HEK293 (cell line): ENCODE data around the gene CLPSL2.

Experiments used
- CTCF ChIA-PET: fragments of 350-600 bp; formaldehyde crosslinking; extraction: SDS; loops from one replicate; lab custom pipeline; 2021; ENCODE audit warnings: antibody characterized with exemption; lab: Yijun Ruan, JAX
- POLR2A ChIA-PET: fragments of 300-600 bp; formaldehyde crosslinking; extraction: SDS; loops from one replicate; lab custom pipeline; 2020; ENCODE audit warnings: antibody characterized with exemption, inconsistent platforms; lab: Yijun Ruan, JAX
- H3K27ac ChIP-seq: fragments of 200-500 bp; sonication (Bioruptor generic); 2 replicates; pipeline ENCODE4 v1.5.1; 2014; ENCODE audit warnings: low read depth, low read length, control low read depth, inconsistent platforms; ENCODE audit errors: extremely low read depth
- H3K36me3 ChIP-seq, 2 experiments: fragments of 200-500 bp in 1 of 2; sonication (Bioruptor generic) in 1 of 2; 1 replicate in 1 of 2; 2 replicates in 1 of 2; pipeline ENCODE4 v1.5.1; 2014 to 2017; ENCODE audit warnings: inconsistent platforms in 2 of 2, low read length in 2 of 2; ENCODE audit not compliant: control insufficient read depth in 2 of 2, insufficient read depth in 1 of 2
- H3K4me1 ChIP-seq: fragments of 200-500 bp; sonication (Bioruptor generic); 2 replicates; pipeline ENCODE4 v1.5.1; 2014; ENCODE audit warnings: mild to moderate bottlenecking, low read length, inconsistent platforms; ENCODE audit not compliant: control insufficient read depth, insufficient read depth
- H3K4me3 ChIP-seq: 2 replicates; pipeline ENCODE4 v1.5.1; 2011; ENCODE audit warnings: low read depth, mild to moderate bottlenecking, control low read depth, low read length, moderate library complexity
- H3K9me3 ChIP-seq: fragments of 200-500 bp; sonication (Bioruptor generic); 2 replicates; pipeline ENCODE4 v1.5.1; 2014; ENCODE audit warnings: low read depth, low read length, inconsistent platforms; ENCODE audit not compliant: control insufficient read depth, insufficient read depth
- BCL11A ChIP-seq: fragments of 450-650 bp; formaldehyde crosslinking; IDR thresholded peaks from 2 replicates; pipeline ENCODE4 v1.5.1; 2016; ENCODE audit warnings: low read depth, missing biosample characterization, missing genetic modification characterization
- HIC1 ChIP-seq: fragments of 450-650 bp; formaldehyde crosslinking; IDR thresholded peaks from 2 replicates; pipeline ENCODE4 v1.5.1; 2016; ENCODE audit warnings: missing biosample characterization, missing genetic modification characterization
- IKZF3 ChIP-seq: fragments of 450-650 bp; IDR thresholded peaks from 2 replicates; pipeline ENCODE4 v1.5.0; 2018; ENCODE audit warnings: missing biosample characterization, mild to moderate bottlenecking, missing genetic modification characterization, moderate library complexity
- KLF16 ChIP-seq: fragments of 450-650 bp; formaldehyde crosslinking; IDR thresholded peaks from 2 replicates; pipeline ENCODE4 v1.5.1; 2017; ENCODE audit warnings: missing biosample characterization, missing genetic modification characterization
- REPIN1 ChIP-seq: fragments of 450-650 bp; formaldehyde crosslinking; IDR thresholded peaks from 2 replicates; pipeline ENCODE4 v1.5.1; 2017; ENCODE audit warnings: missing biosample characterization, missing genetic modification characterization, low read depth
- TRIM28 ChIP-seq: IDR thresholded peaks from 2 replicates; pipeline ENCODE4 v1.6.1; 2011; ENCODE audit warnings: low read length, control low read depth, borderline replicate concordance
- ZBTB17 ChIP-seq: fragments of 450-650 bp; formaldehyde crosslinking; IDR thresholded peaks from 2 replicates; pipeline ENCODE4 v1.5.1; 2016; ENCODE audit warnings: missing biosample characterization, missing genetic modification characterization
- ZBTB44 ChIP-seq: fragments of 450-650 bp; IDR thresholded peaks from 2 replicates; pipeline ENCODE4 v1.5.1; 2018; ENCODE audit warnings: missing biosample characterization, mild to moderate bottlenecking, missing genetic modification characterization
- ZNF16 ChIP-seq: fragments of 450-650 bp; formaldehyde crosslinking; IDR thresholded peaks from 2 replicates; pipeline ENCODE4 v1.5.1; 2016; ENCODE audit warnings: low read depth, missing biosample characterization, missing genetic modification characterization
- ZNF169 ChIP-seq: fragments of 450-650 bp; formaldehyde crosslinking; IDR thresholded peaks from 2 replicates; pipeline ENCODE4 v1.5.1; 2016; ENCODE audit warnings: missing biosample characterization, missing genetic modification characterization
- ZNF324 ChIP-seq: fragments of 450-650 bp; formaldehyde crosslinking; IDR thresholded peaks from 2 replicates; pipeline ENCODE4 v1.5.1; 2016; ENCODE audit warnings: missing biosample characterization, missing genetic modification characterization
- ZNF394 ChIP-seq: fragments of 450-650 bp; formaldehyde crosslinking; IDR thresholded peaks from 2 replicates; pipeline ENCODE4 v1.5.1; 2016; ENCODE audit warnings: missing biosample characterization, missing genetic modification characterization, mild to moderate bottlenecking, moderate library complexity, borderline replicate concordance
- ZNF449 ChIP-seq: fragments of 450-650 bp; formaldehyde crosslinking; IDR thresholded peaks from 2 replicates; pipeline ENCODE4 v1.5.1; 2017; ENCODE audit warnings: missing biosample characterization, mild to moderate bottlenecking, missing genetic modification characterization, moderate library complexity
- ZNF530 ChIP-seq: fragments of 450-650 bp; formaldehyde crosslinking; IDR thresholded peaks from 2 replicates; pipeline ENCODE4 v1.5.1; 2016; ENCODE audit warnings: low read depth, missing biosample characterization, missing genetic modification characterization
- ZNF544 ChIP-seq: fragments of 450-650 bp; formaldehyde crosslinking; IDR thresholded peaks from 2 replicates; pipeline ENCODE4 v1.5.0; 2017; ENCODE audit warnings: missing biosample characterization, missing genetic modification characterization
- ZNF548 ChIP-seq: fragments of 450-650 bp; formaldehyde crosslinking; IDR thresholded peaks from 2 replicates; pipeline ENCODE4 v1.5.1; 2016; ENCODE audit warnings: missing biosample characterization, missing genetic modification characterization
- ZNF623 ChIP-seq: fragments of 450-650 bp; formaldehyde crosslinking; IDR thresholded peaks from 2 replicates; pipeline ENCODE4 v1.5.1; 2016; ENCODE audit warnings: missing biosample characterization, missing genetic modification characterization
- ZNF626 ChIP-seq: fragments of 450-650 bp; sonication (Bioruptor Pico); formaldehyde crosslinking; IDR thresholded peaks from 2 replicates; pipeline ENCODE4 v1.5.1; 2018; ENCODE audit warnings: missing biosample characterization, missing genetic modification characterization, inconsistent platforms
- ZNF639 ChIP-seq: fragments of 450-650 bp; formaldehyde crosslinking; IDR thresholded peaks from 2 replicates; pipeline ENCODE4 v1.5.1; 2016; ENCODE audit warnings: missing biosample characterization, missing genetic modification characterization
- ZNF658 ChIP-seq: fragments of 450-650 bp; formaldehyde crosslinking; IDR thresholded peaks from 2 replicates; pipeline ENCODE4; 2016; ENCODE audit warnings: missing biosample characterization, missing genetic modification characterization
- ZNF768 ChIP-seq: fragments of 450-650 bp; formaldehyde crosslinking; IDR thresholded peaks from 2 replicates; pipeline ENCODE4 v1.5.1; 2018; ENCODE audit warnings: missing biosample characterization, mild to moderate bottlenecking, missing genetic modification characterization
- ZNF837 ChIP-seq: fragments of 450-650 bp; formaldehyde crosslinking; IDR thresholded peaks from 2 replicates; pipeline ENCODE4 v1.5.1; 2016; ENCODE audit warnings: missing biosample characterization, missing genetic modification characterization
- ZSCAN30 ChIP-seq: fragments of 450-650 bp; IDR thresholded peaks from 2 replicates; pipeline ENCODE4 v1.5.1; 2018; ENCODE audit warnings: missing biosample characterization, mild to moderate bottlenecking, missing genetic modification characterization, moderate library complexity
- TF ChIP-seq, protein P1 (sequence below): fragments of 450-650 bp; formaldehyde crosslinking; IDR thresholded peaks from 2 replicates; pipeline ENCODE4 v1.5.1; 2016; ENCODE audit warnings: missing biosample characterization, missing genetic modification characterization
- TF ChIP-seq, protein P2 (sequence below): fragments of 450-650 bp; formaldehyde crosslinking; IDR thresholded peaks from 2 replicates; pipeline ENCODE4 v1.5.1; 2016; ENCODE audit warnings: missing biosample characterization, missing genetic modification characterization

CLPSL2 gene

GRCh38 chr6:35742842-35743241 lies 33.6 kb upstream of the CLPSL2 start:
- H3K9me3 ChIP-seq: no peaks in the 10 kb centered on the region
- H3K4me3 ChIP-seq: no peak overlapping the region
- CTCF ChIA-PET: interaction anchor here (0.7 to 1.4 kb wide), 3 partner anchors 9 to 158 kb away, joined by 3 to 4 read pairs (median 3); no protein-coding TSS in a partner anchor
- no peak overlapping the region for H3K27ac ChIP-seq
- TF ChIP-seq ZNF16: no peak
- TF ChIP-seq ZNF548: no peak
- no peak for TF ChIP-seq ZBTB17 (tag by site-specific recombination)
- TF ChIP-seq ZNF837 (tag by site-specific recombination): no peak
- no peak for TF ChIP-seq ZNF394 (tag by site-specific recombination)
- TF ChIP-seq ZNF623: no peak
- no peak for TF ChIP-seq ZBTB44 (tag by site-specific recombination)
- no peak for TF ChIP-seq KLF16
- no peak for TF ChIP-seq ZNF768
- no peak for TF ChIP-seq ZNF449 (tag by site-specific recombination)
- no peak for TF ChIP-seq TRIM28
- no peak for TF ChIP-seq IKZF3 (tag by site-specific recombination)
- TF ChIP-seq HIC1 (tag by site-specific recombination): no peak
- TF ChIP-seq ZNF544 (tag by site-specific recombination): no peak
- TF ChIP-seq, all 188 proteins: peak for 0
- H3K4me1 ChIP-seq: no peaks in the 10 kb centered on the region
- POLR2A ChIA-PET: interaction anchor here (0.7 kb wide), 2 partner anchors 21 to 137 kb away, joined by 4 read pairs; no protein-coding TSS in a partner anchor
- H3K36me3 ChIP-seq: no peaks in the 10 kb centered on the region

DNA sequence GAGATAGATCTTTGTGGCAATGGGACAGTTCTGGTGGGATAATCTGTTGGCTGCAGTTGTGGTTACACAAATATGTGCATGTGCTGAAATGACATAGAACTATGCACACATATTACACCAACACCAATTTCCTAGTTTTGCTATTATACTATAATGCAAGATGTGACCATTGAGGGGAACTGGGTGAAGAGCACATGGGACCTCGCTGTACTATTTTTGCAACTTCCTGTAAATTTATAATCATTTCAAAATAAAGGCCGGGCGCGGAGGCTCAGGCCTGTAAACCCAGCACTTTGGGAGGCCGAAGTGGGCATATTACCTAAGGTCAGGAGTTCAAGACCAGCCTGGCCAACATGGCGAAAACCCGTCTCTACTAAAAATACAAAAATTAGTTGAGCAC lies 30.9 kb upstream of the CLPSL2 start:
- CTCF ChIA-PET: no interaction called here
- Histone ChIP-seq H3K4me1 (no peaks in the 10 kb centered on the region), H3K9me3 (no peaks in the 10 kb centered on the region), H3K36me3 (no peaks in the 10 kb centered on the region), H3K27ac (no peak overlapping the region), H3K4me3 (no peak overlapping the region)
- POLR2A ChIA-PET: no interaction called here
- TF ChIP-seq ZNF639 (tag by site-specific recombination): no peak
- TF ChIP-seq ZNF658: no peak
- TF ChIP-seq ZNF530 (tag by site-specific recombination): no peak
- no peak for TF ChIP-seq REPIN1
- no peak for TF ChIP-seq ZSCAN30 (tag by site-specific recombination)
- no peak for TF ChIP-seq ZNF544 (tag by site-specific recombination)
- TF ChIP-seq ZNF324 (tag by site-specific recombination): no peak
- TF ChIP-seq BCL11A: no peak
- TF ChIP-seq ZNF449 (tag by site-specific recombination): no peak
- TF ChIP-seq, protein P1, sequence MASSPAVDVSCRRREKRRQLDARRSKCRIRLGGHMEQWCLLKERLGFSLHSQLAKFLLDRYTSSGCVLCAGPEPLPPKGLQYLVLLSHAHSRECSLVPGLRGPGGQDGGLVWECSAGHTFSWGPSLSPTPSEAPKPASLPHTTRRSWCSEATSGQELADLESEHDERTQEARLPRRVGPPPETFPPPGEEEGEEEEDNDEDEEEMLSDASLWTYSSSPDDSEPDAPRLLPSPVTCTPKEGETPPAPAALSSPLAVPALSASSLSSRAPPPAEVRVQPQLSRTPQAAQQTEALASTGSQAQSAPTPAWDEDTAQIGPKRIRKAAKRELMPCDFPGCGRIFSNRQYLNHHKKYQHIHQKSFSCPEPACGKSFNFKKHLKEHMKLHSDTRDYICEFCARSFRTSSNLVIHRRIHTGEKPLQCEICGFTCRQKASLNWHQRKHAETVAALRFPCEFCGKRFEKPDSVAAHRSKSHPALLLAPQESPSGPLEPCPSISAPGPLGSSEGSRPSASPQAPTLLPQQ (tag by site-specific recombination): no peak
- TF ChIP-seq, protein P2, sequence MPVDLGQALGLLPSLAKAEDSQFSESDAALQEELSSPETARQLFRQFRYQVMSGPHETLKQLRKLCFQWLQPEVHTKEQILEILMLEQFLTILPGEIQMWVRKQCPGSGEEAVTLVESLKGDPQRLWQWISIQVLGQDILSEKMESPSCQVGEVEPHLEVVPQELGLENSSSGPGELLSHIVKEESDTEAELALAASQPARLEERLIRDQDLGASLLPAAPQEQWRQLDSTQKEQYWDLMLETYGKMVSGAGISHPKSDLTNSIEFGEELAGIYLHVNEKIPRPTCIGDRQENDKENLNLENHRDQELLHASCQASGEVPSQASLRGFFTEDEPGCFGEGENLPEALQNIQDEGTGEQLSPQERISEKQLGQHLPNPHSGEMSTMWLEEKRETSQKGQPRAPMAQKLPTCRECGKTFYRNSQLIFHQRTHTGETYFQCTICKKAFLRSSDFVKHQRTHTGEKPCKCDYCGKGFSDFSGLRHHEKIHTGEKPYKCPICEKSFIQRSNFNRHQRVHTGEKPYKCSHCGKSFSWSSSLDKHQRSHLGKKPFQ (tag by site-specific recombination): no peak
- TF ChIP-seq ZNF169 (tag by site-specific recombination): no peak
- TF ChIP-seq ZNF626 (tag by site-specific recombination): no peak
